Occipital lobe (tissue), 2 donors: Measurements from ENCODE around the gene TGFB3. TPM values are rescaled to one million over a fixed set of nuclear protein-coding genes. Genes with fewer than 3 reads are reported as not detected.
"Not testable (repeated sequence)": the region's sequence is repeated elsewhere in the genome, so short reads cannot be mapped to it uniquely, and the experiment has no call there.

Source experiments
- DNase-seq: peaks from one replicate; lab custom pipeline; 2025; lab: John Stamatoyannopoulos, UW
- total RNA-seq: library from RNA; depleted of rRNA; stranded (reverse); fragments of >200 nt; gene quantifications from one replicate; pipeline ENCODE4 v1.2.3, GENCODE V29; 2014

TGFB3 gene
- 33.2 TPM for total RNA-seq

DNA sequence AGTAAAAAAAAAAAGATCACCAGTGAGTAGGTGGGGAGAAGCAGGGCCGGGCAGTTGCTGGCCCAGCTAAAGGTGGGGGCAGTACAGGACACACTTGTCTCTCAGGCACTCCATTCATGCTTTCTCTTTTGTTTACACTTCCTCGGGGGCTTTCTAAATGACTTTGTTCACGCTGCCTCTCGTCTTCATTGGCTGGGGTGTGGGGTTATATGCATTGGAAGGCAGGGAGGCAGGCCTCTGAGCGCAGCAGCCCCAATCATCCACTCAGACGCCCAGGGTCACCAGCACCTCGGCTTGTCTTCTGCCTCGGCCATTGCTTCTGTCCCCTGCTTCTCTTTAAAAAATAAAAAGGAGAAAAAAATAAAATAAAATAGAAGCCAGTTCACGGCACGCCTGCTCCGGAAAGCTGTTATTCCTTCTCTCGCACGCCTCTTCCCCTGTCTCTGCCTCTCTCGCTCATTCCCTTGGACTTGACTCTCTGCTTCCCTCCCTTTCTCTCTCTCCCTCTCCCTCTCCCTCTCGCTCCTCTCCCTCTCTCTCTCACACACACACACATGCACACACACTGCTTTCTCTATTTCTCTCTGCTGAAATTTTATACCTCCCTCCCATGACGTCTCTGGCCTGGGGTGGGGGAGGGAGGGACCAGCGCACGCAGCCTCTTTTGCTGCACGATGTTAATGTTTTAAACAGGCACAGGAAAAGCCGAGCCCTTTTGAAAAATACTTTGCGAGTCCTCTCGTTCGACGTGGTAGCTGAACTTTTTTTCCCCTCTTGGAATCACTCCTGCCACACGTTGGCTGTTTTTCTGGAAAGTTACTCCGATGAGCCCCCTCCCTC is at the start of gene TGFB3:
Gene TGFB3, minus strand, starts transcription at position 570 of the 840 bp plus-strand sequence. CDS start 1,102 bp downstream, outside the sequence.
- peak; percentile 50 for DNase-seq

DNA sequence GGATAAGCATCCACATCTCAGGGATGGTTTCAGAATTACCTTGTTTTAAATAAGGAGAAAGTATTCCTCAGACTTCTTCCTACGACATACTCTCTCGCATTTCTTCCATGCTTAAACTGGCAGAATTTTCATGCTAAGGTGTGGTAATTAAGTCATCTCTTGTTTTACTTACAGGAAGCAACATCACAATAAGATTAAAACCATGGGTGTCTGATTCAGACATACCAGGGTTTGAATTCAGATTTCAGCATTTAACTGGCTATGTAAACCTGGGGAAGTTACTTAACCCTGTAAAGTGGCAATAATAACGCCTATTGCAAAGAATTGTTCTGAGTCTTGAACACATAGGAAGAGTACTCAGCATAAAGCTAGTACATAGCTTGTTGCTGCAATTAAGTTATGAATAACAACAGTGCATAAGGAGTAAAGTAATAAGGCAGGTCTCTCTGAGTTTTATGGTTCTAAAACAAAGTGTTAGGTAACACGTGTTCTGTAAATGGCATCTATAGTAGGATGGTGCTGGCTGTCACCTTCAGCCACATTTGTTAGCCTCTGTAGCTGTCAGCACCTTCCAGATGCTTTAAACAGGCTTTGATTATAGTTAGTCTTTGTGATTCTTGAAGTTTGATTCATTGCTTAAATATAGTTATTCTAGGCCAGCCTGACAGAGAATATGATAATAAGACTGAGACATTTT is 42.6 kb upstream of the TGFB3 start:
- no peak for DNase-seq

DNA sequence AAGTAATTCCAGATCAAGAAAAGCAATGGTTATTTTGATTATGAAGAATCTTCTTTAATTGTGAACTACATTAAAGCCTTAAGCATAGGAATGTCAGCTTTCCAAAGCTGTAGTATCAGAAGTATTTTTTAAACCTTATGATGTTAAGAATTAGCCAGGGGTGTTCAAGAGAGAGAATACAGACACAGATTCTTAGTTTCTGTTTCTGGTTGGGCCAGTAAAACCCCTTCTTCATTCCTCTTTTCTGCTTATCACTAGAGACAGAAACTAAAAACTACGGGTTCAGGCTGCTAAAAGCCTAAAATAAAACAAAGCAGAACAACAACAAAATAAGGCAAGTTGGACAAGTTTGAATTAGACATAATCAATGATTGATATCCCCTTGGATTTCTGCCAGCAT is 42.0 kb upstream of the TGFB3 start:
- no peak for DNase-seq

DNA sequence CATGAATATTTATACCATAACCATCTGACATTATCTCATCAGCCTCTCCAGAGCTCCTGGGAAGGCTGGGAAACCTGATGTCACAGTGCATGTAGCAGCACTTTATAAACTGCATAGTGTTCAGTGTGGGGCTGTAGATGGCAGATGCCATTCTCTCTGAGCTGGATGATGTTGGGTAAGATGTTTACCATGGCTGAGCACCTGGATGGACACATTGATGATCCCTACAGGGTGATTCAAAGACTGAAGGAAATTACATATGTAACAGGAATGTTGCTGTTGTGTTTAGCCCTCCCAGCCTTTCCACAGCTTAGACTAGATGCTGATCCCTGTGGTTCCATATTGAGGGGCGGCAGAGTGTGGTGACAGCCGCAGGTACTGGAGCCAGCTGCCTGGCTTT is 41.2 kb upstream of the TGFB3 start:
- DNase-seq = no peak

DNA sequence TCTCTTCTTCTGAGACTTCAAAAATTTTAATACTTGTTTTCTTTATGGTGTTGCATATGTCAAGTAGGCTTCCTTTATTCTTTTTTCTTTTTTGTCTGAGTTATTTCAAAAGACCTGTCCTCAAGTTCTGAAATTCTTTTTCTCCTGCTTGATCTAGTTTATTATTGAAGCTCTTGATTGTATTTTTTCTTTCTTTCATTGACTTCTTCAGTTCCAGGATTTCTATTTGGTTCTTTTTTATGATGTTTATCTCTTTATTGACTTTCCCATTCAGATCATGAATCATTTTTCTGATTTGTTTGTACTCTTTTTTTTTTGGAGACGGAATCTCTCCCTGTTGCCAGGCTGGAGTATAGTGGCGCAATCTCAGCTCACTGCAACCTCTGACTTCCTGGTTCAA is 37.9 kb upstream of the TGFB3 start:
- no peak for DNase-seq

DNA sequence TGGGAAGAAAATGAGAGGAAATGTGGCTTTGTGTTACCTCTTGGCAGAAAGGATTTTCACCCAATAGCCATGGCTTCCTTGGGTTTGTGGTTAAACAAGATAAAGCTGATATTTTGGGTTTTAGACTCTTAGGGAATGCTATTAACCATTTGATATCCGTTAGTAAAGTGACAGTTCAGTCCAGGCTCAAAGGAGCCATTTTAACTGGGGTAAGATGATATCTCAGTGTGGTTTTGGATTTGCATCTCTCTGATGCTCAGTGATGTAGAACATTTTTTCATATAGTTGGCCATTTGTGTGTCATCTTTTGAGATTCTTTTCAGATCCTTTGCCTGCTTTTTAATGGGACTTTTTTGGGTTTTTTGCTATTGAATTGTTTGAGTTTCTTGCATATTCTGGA is 33.9 kb upstream of the TGFB3 start:
- no peak for DNase-seq

DNA sequence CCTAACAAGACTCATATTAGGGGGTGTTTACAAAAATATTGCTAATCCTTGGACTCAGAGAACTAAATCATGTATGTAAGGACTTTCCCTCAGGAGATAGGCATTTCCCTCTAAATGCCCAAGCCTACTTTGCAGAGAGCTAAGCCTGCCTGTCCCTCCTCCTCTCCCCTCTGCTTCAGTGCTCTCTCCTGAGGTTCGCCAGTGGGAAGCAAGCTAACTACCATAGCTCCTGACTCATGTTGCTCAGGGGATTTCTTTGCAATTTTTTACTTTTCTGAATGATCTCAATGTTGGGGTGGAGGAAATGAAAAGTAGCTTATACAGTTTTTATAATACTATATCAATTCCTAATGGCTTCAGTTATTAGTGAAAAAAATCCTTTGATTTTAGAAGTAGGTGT is 33.4 kb upstream of the TGFB3 start:
- no peak for DNase-seq

DNA sequence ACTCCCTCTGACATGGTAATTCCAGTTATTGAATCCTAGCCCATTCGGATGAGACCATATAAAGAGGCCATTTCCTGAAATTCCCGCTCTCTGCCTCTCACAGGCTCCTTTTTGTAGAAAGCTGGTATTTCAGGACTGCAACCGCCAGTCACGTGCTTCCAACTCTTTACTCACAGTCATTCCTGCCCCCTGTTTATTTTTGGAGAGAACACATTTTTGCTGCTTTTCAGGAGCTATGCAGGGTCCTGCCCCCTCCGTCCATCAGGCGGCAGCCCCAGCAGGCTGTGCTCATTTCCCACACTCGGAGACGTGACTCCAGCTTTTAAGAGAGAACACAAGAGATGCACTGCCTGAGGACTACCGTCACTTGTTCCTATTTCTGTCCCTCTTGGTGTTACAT is 30.6 kb upstream of the TGFB3 start:
- no peak for DNase-seq

DNA sequence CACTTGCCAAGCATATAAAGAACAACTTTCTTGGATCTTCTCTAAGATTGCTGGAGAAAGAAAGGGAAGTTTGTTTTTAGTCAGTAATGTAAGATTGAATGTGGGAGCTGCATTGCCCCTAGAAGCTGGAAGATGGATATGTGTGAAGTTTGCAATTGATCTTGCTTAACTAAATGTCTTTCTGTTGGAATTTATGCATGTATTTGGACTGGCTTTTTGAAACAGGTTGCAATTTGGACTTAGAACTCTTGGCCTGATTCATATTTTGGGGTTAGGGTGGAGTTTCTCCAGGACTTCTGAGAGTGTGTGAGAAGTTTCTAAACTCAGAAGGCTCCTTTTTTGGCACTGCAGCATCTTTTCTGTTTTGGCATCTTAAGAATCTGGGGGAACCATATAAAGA is 30.1 kb upstream of the TGFB3 start:
- no peak for DNase-seq

DNA sequence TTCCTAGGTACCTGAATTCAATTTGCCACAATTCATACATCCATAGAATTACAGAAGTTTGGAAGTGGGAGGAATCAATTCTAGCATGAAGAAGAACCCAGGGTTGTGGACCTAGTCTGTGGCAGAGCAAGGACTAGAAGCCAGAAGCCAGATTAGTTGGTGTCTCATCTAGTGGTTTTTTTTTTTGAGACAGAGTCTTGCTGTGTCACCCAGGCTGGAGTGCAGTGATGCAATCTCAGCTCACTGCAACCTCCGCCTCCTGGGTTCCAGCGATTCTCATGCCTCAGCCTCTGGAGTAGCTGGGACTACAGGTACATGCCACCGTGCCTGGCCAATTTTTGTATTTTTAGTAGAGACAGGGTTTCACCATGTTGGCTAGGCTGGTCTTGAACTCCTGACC is 27.8 kb upstream of the TGFB3 start:
- DNase-seq = not testable (repeated sequence)

DNA sequence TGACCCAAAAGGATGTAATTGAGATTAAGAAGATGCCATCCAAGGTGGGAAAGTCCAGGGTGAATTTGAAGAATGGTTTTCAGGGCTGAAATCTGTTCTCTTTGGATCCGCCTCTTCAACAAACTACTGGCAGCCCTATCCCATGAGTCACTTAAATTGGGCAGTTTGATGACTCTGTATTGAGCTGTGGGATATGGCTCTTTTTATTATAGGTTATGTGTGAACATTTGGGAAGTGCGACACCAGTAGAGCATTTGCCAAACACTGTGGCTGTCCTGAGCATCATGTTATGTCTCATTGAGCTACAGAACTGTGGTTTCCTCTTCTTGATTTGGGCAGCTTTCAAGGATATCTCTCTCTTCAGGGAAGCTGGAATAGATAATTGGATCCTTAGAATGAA is 26.1 kb upstream of the TGFB3 start:
- DNase-seq = no peak

DNA sequence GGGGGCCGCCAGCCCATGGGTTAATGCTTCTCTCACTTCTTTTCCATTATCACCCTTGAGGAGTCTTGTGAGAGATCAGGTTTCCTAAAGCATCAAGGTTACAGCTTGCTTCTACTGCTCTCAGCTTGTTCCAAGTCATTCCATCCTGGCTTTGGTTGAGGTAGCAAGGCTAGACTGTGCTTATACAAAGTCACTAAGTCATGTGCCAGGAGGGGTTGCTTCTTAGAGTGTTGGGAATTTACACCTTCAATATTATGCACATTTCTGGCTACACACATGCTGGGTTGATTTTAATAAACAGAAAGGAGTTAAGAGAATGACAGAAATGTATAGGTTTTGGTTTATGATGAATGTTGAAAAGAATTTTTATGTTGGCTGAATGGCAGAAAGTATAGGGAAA is 25.6 kb upstream of the TGFB3 start:
- no peak for DNase-seq

DNA sequence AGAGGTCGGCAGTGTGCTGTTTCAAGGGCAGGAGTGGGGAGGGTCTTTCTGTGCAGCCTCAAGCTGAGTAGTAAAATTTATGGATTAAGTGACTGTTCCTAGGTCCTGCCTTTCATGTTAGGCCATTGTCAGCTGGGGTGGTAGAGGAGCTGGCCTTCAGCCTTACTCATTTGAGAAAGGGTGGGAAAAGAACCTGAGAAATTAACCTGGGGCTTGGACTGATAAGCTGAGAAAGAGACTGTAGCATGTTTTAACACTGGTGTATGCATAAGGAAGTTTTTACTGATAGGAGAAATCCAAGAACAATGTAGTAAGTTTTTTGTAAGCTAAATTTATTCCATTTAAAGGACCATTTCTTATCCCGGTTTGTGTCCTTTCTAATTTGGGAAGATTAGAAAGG is 24.5 kb upstream of the TGFB3 start:
- DNase-seq = no peak

DNA sequence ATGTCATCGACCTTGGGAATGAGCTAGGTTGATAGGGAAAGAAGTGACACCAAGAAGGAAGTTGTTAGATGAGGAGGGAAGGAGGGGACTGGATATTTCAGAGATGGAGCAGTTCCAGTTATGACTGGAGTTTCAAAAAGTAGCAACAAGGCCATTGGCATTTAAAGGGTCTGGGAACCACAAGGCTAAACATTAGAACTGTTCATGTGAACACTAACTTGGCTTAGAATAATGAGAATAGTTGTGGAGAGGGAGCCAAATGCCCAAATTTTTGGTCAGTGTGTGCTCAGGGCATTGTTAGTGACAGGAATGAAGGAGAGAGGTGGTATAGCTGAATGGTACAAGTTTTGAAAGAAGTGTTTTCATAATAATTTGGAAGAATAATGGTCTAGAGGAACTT is 20.6 kb upstream of the TGFB3 start:
- DNase-seq = no peak

DNA sequence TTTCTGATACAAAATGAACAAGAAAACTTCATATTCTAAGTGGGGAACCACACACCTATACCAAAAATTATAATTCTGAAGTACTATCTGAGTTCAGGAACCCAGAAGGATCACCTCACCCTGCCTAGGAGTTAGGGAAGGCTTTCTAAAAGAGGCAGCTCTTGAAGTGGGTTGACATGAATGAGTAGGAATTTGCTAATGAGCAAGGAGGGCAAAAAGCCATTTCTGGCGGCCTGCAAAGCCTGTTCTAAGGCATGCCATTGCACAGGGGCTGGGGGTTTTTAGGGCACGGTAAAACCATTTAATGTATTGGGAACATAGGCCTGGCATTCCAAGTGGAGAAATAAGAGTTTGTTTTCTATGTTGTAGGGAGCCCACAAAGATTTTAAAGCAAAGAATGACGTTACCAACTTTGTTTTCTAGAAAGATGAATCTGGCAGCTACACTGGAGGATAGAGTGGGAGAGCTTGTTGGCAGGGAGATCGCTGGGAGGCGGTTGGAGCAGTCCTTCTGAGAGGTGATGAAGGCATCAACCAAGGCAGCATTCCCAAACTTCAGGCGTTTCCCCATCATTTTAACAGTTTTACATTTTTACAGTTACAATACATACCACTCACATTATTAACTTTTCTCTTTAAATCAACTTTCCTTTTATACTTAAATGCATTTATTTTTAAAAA is 17.9 kb upstream of the TGFB3 start:
- DNase-seq = no peak

DNA sequence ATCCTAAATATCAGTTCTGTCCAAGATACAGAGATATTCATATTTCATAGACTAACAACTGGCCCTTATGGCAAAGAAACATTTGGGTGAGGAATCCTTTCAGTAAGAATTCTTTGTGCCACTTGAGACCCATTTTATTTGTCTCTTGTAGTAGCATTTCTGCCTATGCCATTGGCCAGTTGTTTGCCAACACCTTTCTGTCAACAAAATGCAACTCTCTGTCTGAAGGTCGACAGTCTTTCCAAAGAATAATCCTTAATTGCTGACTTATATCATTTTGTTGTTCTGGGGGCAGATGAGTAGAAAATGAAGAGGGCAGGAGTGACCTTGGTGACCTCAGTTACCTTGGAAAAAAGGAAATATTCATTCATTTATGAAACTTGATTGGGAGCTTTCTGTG is 14.7 kb upstream of the TGFB3 start:
- DNase-seq = no peak

DNA sequence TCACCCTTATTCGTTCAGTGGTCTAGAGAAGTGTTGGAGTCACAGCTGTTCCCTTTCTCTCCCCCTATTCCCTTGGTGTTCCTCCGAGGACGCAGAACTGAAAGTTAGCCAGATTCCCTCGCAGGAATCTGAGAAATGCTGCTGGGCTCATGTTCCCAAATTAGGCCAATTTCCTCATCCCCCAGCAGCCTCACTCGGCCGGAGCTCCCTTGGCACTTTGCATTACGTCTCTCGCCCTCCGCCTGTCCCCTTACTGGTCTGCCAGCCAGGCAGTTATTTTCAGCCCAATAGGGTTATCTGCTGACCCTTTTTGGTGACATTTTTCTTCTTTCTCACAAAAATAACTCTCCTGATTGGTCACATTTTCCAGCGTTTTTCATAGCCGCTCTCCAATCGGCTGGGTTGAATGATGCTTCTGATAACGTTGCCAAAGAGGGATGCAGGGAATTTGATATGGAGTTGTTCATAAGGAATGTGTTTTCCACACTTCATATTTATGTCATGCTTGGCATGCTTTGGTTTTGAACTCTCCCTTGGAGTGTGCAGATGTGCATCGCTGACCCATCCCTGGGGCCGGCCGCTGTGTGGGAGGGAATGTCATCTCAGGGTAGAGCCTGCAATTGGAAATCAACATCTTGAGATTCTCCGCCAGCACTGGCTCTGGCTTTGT is 13.7 kb upstream of the TGFB3 start:
- DNase-seq = no peak

DNA sequence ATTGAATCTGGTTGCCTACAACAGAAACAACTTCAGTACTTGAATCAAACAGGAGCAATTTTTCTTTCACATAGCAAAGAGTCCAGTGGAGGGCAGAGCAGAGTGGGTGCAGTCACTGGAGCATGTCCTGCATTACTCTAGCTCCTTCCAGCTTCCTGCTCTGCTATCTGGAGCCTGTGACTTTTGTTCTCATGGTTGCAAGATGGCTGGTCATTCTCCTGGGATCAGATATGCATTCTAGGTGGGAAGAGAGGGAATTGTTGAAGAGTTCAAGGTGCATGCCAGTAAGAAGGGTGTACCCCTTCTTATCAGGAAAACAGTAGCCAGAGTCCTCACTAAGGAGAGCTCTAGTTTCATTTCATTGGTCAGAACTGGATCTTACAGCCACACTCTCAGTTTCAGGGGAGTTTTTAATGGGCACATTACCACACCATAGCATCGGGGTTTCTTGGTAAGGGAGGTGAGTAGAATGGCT is 11.8 kb upstream of the TGFB3 start:
- no peak for DNase-seq

DNA sequence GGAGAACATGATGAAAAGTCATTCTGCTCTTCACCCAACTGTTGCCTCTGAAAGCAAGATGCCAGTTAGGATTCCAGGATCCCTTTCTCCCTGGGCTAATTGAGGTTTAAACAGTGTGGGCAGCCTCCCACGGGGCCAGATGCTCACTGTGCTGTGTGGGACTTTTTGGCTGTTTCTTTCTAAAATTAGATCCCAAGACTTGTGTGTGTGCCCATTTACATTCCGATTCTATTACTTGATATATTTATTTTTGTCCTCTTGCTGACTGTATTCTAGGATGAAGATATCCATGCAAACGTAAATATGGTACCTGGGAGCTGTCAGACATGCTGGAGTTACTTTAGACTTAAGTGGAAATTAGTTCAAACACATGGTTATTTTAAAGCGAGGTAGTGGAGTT is 10.0 kb upstream of the TGFB3 start:
- DNase-seq = no peak

DNA sequence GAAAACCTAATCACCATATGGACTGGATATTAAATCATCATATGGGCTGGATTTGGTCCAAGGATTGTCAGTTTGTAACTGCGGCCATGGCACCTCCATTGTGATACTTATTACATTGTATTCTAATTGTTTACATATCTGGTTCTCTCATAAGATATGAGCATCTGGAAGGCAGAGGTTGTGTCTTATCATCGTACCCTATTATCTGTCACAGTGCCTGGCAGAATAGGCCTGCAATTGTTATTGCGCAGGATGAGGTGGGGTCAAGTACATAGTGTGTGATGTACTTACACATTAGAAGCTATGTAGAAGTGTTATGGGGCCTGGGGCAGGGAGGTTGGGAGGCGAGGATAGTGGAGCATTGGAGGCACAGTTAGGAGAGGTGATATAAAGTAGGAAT is 8.5 kb upstream of the TGFB3 start:
- no peak for DNase-seq

DNA sequence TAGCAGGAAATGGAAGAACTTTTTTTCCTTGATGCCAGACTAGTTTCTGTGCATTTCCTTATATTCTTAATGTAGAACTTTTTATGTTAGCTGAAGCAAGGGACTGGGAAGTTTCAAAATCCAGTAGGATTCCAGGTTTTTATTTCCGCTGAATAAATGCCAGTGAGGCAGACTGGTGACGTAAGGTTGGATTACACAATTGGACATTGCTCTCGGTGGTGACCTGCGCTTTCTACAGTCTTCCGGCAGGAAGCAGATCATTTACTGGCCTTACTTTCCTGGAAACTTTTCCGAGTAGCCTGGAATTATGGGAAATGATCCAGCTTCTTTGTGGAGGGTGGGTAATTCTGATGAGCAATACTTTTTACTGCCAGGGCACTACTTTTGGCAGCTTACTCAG is 7.3 kb upstream of the TGFB3 start:
- no peak for DNase-seq
